Measurements from ENCODE around the gene C11orf91.
"Not testable (repeated sequence)": the region's sequence is repeated elsewhere in the genome, so short reads cannot be mapped to it uniquely, and the experiment has no call there.

C11orf91 gene

DNA sequence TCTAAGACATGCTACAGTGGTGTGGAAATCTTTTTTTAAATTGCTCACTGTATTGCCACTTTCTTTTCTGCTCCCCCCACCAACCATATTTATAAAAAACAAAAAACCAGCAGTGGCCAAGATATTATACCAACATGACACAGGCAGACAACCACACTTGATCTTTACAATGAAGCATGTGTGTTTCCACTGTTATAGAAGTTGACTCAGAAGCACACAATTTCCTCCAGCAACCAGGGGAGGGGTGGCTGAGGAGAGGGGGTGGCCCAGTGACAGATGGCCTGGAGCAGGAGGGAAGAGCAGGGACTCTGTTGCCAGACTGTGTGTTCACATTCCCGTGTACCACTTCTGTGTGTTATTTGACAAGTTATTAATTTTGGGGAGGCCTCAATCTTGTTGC is 20.8 kb upstream of the C11orf91 start:
- FAIRE-seq, result no peak

GRCh38 chr11:33719587-33719986 is 19.0 kb upstream of the C11orf91 start:
- FAIRE-seq, result no peak

DNA sequence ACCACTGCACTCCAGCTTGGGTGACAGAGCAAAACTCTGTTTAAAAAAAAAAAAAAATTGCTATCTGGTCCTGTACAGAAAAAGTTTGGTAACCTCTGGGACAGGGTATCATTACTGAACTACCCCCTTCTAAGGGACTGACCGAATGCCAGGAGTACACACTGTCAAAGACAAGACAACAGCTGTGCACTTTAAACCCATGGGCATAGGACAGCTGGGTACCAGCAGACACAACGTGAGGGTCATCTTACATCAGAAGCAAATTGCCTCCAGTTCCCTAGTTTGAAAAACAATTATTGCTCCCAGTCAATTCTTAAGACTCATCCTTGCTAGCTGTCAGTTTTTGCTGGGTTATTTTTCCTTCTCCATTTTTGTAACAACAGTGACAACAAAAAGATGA is 17.8 kb upstream of the C11orf91 start:
- FAIRE-seq, result no peak

- no peak for FAIRE-seq
Measured at GRCh38 chr11:33716243-33716642, 15.6 kb upstream of the C11orf91 start.

DNA sequence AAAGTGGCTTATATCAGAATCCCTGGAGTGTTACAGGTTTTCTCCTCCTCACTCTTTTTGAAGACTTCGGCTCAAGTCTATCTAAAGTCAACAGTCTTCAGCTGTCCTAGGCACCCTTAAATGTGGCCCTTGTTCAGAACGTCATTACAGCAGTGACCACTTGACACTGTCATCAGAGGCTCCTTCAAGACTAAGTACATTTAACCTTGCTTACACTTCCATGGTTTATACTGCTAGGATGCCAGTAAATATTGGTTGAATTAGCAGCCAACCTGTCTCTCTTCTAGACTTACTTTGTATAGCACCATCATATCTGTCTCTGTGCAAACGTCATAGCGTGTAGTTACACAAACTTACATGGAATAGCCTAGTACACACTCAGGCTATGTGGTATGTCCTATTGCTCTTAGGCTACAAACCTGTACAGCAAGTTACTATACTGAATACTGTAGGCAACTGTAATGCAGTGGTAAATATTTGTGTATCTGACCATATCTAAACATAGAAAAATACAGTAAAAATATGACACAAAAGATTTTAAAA is 13.3 kb upstream of the C11orf91 start:
- FAIRE-seq, result no peak

DNA sequence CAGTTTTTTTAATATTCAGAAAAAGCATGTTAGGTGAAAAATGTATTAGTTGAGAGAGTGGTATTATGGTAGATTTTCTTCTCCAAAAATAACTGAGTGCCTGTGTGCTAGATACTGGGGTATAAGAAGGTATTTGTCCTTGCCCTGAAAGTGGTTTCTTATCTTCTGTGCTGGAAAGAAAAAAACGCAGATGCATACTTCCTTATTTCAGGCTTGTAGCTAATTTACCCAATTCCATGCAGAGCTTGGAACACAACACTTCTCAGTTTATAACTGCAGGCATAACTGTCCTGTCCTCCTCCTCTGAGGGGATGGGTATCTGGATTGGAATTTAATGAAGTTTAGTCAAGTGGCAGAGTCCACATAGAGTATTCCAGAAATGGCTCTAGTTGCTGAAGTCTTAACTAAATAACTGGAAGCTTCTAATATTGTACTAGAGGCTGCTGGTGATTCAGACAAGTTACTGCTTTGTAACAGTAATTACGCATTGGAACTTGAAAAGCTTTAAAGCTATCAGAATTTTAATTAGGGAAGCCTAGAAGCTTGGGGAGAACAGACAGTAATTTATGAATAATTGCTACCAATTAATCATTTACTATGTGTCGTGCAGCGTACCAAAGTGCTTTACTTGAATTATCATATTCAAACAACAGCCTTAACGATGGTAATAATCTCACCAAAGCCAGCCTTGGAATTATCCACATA is 12.7 kb upstream of the C11orf91 start:
- FAIRE-seq, result no peak

GRCh38 chr11:33712436-33712835 is 11.8 kb upstream of the C11orf91 start:
- no peak for FAIRE-seq

DNA sequence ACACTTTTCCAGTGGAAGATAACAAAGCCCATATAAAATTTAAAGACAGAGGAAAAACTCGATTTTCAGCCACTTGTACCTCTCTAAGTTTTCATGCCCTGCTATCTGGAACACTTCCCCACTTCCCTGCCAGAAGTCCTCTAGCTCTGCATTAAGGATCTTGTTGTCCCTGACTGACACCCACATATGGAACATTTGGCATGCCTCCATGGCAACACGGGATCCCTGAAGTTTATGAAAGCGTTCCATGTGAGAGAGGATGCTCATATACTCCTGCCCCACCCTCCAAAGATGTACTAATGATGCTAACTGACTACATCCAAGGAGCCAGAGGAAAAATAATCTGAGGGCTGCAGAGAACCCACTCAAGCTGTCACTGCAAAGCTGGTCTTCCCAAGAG is 8.8 kb upstream of the C11orf91 start:
- no peak for FAIRE-seq

- no peak for FAIRE-seq
Measured at GRCh38 chr11:33708985-33709384, 8.4 kb upstream of the C11orf91 start.

DNA sequence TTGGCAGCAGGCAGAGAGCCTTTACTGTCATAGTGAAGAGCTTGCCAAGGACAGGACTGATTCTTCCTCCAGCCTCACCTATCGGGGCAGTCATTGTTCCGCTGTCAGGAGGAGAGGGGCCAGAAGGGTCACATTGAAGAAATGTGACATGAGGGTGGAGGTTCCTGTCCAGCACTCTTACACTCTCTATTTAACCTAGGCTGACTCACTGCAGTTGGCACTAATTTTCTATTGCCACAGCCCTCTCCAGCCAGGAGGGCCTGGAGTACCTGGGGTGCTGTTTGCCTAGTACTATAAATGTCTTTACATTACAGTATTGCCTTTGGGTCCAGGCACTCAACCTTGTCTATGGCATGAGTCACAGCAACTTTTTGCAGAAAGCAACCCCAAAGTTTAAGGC is 7.2 kb upstream of the C11orf91 start:
- not testable (repeated sequence) for FAIRE-seq

DNA sequence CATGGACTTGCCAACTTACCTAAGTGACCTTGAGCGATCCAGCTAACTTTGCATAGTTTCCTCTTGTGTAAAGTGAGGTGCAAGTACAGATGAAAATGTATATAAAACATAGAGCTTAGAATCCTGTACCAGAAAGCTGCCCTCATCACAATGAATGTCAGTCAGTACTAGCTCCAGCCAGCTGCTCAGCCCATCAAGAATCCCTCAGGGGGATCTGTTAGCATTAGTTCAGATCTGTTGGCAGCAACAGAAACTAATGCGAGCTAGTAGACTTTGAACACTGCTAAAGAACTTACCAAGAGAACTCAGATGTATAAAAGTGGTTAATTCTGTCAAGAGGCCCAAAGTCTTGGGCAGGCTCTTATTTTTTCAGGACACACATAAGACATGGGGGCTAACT is 6.3 kb upstream of the C11orf91 start:
- no peak for FAIRE-seq

DNA sequence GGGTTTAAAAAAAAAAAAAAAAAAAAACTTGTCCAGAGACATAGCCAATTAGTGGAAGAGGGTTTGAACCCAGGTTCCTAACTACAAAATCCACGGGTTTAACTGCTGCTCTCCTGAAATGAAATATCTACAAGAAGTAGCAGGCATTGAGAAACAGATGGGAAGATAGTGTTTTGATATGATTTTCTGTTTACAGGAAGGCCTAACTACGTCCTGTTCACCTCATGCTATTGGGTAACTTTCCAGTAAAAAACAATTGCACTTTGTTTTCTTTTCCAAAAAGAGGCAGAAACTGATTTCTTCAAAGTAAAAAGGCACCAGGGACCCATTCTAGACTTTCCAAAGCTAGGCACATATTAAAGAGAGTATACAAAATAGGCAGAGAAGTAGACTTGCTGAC is 5.9 kb upstream of the C11orf91 start:
- no peak for FAIRE-seq

DNA sequence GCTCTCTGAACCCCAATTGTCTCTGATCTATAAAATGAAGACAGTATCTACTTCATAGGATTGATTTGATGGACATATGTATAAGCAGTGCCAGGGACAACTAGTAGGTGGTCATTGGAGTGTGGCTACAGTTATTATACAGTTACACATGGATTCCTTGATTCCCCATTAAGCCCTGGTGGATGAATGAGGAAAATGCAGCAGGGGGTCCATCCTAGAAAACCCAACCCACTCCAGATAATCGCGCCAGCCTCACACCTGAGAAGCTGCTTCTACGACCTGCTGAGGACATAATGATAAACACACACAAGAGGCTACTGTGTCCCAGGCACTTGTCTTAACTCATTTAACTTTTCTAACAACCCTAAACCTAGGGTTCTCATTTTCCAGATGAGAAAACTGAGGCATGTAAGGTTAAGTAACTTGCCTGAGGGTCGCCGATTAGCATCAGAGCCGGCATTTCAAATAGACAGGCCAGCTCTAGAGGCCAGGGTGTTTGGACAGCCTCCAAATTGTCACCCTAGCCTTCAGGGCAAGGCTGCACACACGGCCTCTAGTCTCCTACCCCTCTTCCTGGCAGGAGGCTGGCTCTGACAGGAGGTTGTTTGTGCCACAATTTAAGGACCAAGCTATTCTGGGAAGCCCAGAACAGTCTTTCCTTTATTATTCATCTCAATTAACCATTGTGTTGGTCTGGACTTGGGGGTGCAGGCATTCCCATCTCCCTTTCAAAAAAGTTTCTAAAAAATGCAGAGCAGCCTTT is 3.8 kb upstream of the C11orf91 start:
- no peak for FAIRE-seq

- no peak for FAIRE-seq
Measured at GRCh38 chr11:33703788-33704187, 3.2 kb upstream of the C11orf91 start.

- FAIRE-seq, result no peak
Measured at GRCh38 chr11:33703234-33703633, 2.6 kb upstream of the C11orf91 start.

GRCh38 chr11:33701302-33702230 is 940 bp upstream of the C11orf91 start:
- no peak for FAIRE-seq

DNA sequence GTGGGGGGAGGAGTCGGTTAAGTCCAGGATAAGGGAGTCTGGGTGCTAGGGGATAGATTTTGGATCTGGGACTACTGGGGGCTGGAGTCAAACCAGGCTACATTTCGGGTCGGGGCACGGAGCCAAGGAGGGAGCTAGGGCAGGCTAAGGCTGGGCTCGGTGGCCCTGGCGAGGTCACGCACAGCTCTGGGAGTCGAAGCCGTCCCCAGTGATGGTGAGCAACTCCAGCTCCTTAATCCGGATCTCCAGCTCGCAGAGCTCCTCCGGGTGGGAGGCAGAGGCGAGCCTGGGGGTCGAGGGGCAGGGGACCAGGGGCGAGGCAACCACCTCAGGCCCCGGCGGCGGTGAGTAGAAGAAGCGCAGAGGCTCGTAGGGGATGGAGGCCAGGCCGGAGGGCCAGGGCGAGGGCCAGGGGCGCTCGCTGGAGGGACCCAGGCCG is 544 bp downstream of the C11orf91 start:
- FAIRE-seq, result no peak

DNA sequence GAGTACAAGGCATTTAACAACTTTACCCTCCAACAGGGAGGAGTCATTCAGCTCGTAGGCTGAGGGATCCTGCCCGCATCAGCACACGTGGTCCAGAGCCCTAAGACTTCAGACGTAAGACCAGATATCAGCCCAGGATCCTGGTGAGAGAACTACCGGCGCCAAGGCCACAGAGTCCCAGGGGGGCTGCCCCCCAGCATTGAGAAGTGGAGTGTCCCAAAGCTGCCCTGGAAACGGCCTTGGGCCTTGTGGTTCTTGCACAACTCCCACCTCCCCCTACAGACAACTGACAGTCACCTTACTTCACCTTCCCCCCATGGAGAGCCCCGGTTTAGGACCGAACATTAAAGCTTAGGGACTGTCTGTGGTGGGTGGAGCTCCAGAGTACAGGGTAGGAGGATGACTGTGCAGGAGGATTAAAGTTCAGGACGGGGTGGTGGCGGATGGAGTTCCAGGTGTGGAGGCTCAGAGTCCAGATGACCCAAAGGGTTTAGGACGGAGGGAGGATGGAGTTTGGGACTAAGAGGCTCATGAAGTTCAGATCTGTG is 1.0 kb downstream of the C11orf91 start:
- FAIRE-seq, result no peak

- FAIRE-seq, result no peak
Measured at GRCh38 chr11:33698921-33699320, 1.7 kb downstream of the C11orf91 start.

DNA sequence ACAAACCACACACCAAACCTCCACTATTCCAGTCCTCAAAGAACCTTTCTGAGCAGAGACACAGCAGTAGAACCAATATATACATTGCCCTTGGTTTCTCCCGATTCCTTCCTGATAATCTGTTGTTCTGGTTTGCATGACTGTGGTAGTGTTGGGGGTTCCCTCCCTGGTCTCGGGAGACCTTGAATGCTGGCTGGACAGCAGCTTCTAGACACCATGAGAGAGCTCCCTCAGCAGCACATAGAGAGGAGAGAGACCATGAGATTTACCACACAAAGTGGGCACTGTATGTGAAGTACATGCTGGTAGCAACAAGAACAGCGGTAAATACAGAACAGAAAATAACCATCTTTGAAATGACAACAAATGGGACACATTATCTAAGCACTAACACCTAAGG is 2.6 kb downstream of the C11orf91 start:
- FAIRE-seq, result no peak

GRCh38 chr11:33696931-33697638 is 3.5 kb downstream of the C11orf91 start:
- no peak for FAIRE-seq

- no peak for FAIRE-seq
Measured at GRCh38 chr11:33696411-33696810, 4.2 kb downstream of the C11orf91 start.

Measured in A204.1 (cell line).